ENCODE data around the gene BMPR2. TPM values are rescaled to one million over a fixed set of nuclear protein-coding genes. Genes with fewer than 3 reads are reported as not detected.
"Not testable (repeated sequence)": the region's sequence is repeated elsewhere in the genome, so short reads cannot be mapped to it uniquely, and the experiment has no call there.

Gene BMPR2
- total RNA-seq, 1 experiment from 2014 or later = 28.1 TPM

- Mint-ChIP-seq H3K4me3 (ENCODE audit: unreplicated experiment) (no peak overlapping the region), H3K27me3 (ENCODE audit: insufficient read depth, unreplicated experiment) (no peaks in the 10 kb centered on the region), H3K36me3 (ENCODE audit: insufficient read depth, unreplicated experiment) (peaks cover 10% of the 10 kb centered on the region), H3K4me1 (ENCODE audit: low read depth, unreplicated experiment) (no peaks in the 10 kb centered on the region), H3K27ac (ENCODE audit: unreplicated experiment) (no peak overlapping the region), H3K9me3 (ENCODE audit: unreplicated experiment) (peaks cover 9% of the 10 kb centered on the region)
- no peaks in the 10 kb centered on the region for H3K27me3 ChIP-seq (replicated peaks; ENCODE audit: control insufficient read depth, insufficient read depth, low read length)
- no peaks in the 10 kb centered on the region for H3K36me3 ChIP-seq (ENCODE audit: control insufficient read depth, insufficient read depth, low read length)
- no TSS peak for BruUV-seq (replicated peaks)
- CTCF ChIA-PET = no interaction called here
- DNase-seq = no peak
- H3K4me3 ChIP-seq (ENCODE audit: low read depth, low read length) = no peak overlapping the region
- no peak for TF ChIP-seq CTCF (IDR thresholded peaks at IDR 0.05; ENCODE audit: insufficient read depth in 1 of 2, low read depth in 1 of 2, low read length in 1 of 2, severe bottlenecking in 1 of 2, unreplicated experiment in 1 of 2)
- intact Hi-C loops (cut with micrococcal nuclease; ENCODE audit: unreplicated experiment) = no loop called here
- no peaks in the 10 kb centered on the region for H3K9me3 ChIP-seq
- no peaks in the 10 kb centered on the region for H3K4me1 ChIP-seq
- POLR2A ChIA-PET = no interaction called here
Measured at GRCh38 chr2:202436626-202437025, 60.5 kb downstream of the BMPR2 start.

GRCh38 chr2:202440117-202440516 lies 64.0 kb downstream of the BMPR2 start:
- H3K27ac Mint-ChIP-seq (ENCODE audit: unreplicated experiment); H3K27me3 ChIP-seq (replicated peaks; ENCODE audit: control insufficient read depth, insufficient read depth, low read length); BruUV-seq (replicated peaks); POLR2A ChIA-PET; H3K4me3 ChIP-seq (ENCODE audit: low read depth, low read length); intact Hi-C loops (cut with micrococcal nuclease; ENCODE audit: unreplicated experiment); H3K9me3 ChIP-seq; DNase-seq; H3K36me3 Mint-ChIP-seq (ENCODE audit: insufficient read depth, unreplicated experiment); H3K4me1 ChIP-seq; H3K4me3 Mint-ChIP-seq (ENCODE audit: unreplicated experiment); CTCF ChIA-PET; H3K27me3 Mint-ChIP-seq (ENCODE audit: insufficient read depth, unreplicated experiment); H3K36me3 ChIP-seq (ENCODE audit: control insufficient read depth, insufficient read depth, low read length): not testable (repeated sequence)
- H3K9me3 Mint-ChIP-seq (ENCODE audit: unreplicated experiment) = peaks cover 17% of the 10 kb centered on the region
- peaks cover 15% of the 10 kb centered on the region for H3K4me1 Mint-ChIP-seq (ENCODE audit: low read depth, unreplicated experiment)

- no peak overlapping the region for H3K4me3 Mint-ChIP-seq (ENCODE audit: unreplicated experiment)
- no peak overlapping the region for H3K4me3 ChIP-seq (ENCODE audit: low read depth, low read length)
- H3K27me3 Mint-ChIP-seq (ENCODE audit: insufficient read depth, unreplicated experiment) = no peaks in the 10 kb centered on the region
- ChIA-PET CTCF (no interaction called here), POLR2A (no interaction called here)
- no peak overlapping the region for H3K27ac Mint-ChIP-seq (ENCODE audit: unreplicated experiment)
- H3K9me3 ChIP-seq = no peaks in the 10 kb centered on the region
- BruUV-seq (replicated peaks) = no TSS peak
- H3K4me1 ChIP-seq = 0 out of 2 replicates have a peak, but pooled peaks cover 7% of the 10 kb centered on the region
- no peak for DNase-seq
- no peaks in the 10 kb centered on the region for H3K27me3 ChIP-seq (replicated peaks; ENCODE audit: control insufficient read depth, insufficient read depth, low read length)
- TF ChIP-seq CTCF (IDR thresholded peaks at IDR 0.05; ENCODE audit: insufficient read depth in 1 of 2, low read depth in 1 of 2, low read length in 1 of 2, severe bottlenecking in 1 of 2, unreplicated experiment in 1 of 2) = no peak
- H3K4me1 Mint-ChIP-seq (ENCODE audit: low read depth, unreplicated experiment) = peaks cover 15% of the 10 kb centered on the region
- H3K36me3 Mint-ChIP-seq (ENCODE audit: insufficient read depth, unreplicated experiment) = peaks cover 9% of the 10 kb centered on the region
- intact Hi-C loops (cut with micrococcal nuclease; ENCODE audit: unreplicated experiment) = no loop called here
- H3K36me3 ChIP-seq (ENCODE audit: control insufficient read depth, insufficient read depth, low read length) = no peaks in the 10 kb centered on the region
- peaks cover 17% of the 10 kb centered on the region for H3K9me3 Mint-ChIP-seq (ENCODE audit: unreplicated experiment)
Measured at GRCh38 chr2:202442882-202443281, 66.8 kb downstream of the BMPR2 start.

- no peak for DNase-seq
- Mint-ChIP-seq H3K36me3 (ENCODE audit: insufficient read depth, unreplicated experiment) (peaks cover 9% of the 10 kb centered on the region), H3K4me3 (ENCODE audit: unreplicated experiment) (no peak overlapping the region), H3K27me3 (ENCODE audit: insufficient read depth, unreplicated experiment) (no peaks in the 10 kb centered on the region), H3K27ac (ENCODE audit: unreplicated experiment) (no peak overlapping the region), H3K9me3 (ENCODE audit: unreplicated experiment) (peaks cover 17% of the 10 kb centered on the region), H3K4me1 (ENCODE audit: low read depth, unreplicated experiment) (peaks cover 15% of the 10 kb centered on the region)
- ChIA-PET POLR2A (no interaction called here), CTCF (no interaction called here)
- no peak for TF ChIP-seq CTCF (IDR thresholded peaks at IDR 0.05; ENCODE audit: insufficient read depth in 1 of 2, low read depth in 1 of 2, low read length in 1 of 2, severe bottlenecking in 1 of 2, unreplicated experiment in 1 of 2)
- H3K4me3 ChIP-seq (ENCODE audit: low read depth, low read length) = no peak overlapping the region
- BruUV-seq (replicated peaks) = no TSS peak
- no peaks in the 10 kb centered on the region for H3K27me3 ChIP-seq (replicated peaks; ENCODE audit: control insufficient read depth, insufficient read depth, low read length)
- no peaks in the 10 kb centered on the region for H3K36me3 ChIP-seq (ENCODE audit: control insufficient read depth, insufficient read depth, low read length)
- intact Hi-C loops (cut with micrococcal nuclease; ENCODE audit: unreplicated experiment) = no loop called here
- H3K4me1 ChIP-seq = 0 out of 2 replicates have a peak, but pooled peaks cover 7% of the 10 kb centered on the region
- no peaks in the 10 kb centered on the region for H3K9me3 ChIP-seq
Measured at GRCh38 chr2:202444000-202444399, 67.9 kb downstream of the BMPR2 start.
